IPS-15b (cell line): Measurements from ENCODE around the gene SCGB1D4.
"Not testable (repeated sequence)": the region's sequence is repeated elsewhere in the genome, so short reads cannot be mapped to it uniquely, and the experiment has no call there.

Experiments
- H3K27me3 ChIP-seq: one replicate; pipeline ENCODE4 v1.6.1; 2013; ENCODE audit warnings: low read length; ENCODE audit not compliant: control insufficient read depth, insufficient read depth
- H3K36me3 ChIP-seq: one replicate; pipeline ENCODE4 v1.6.1; 2013; ENCODE audit warnings: low read length; ENCODE audit not compliant: control insufficient read depth, insufficient read depth
- H3K4me1 ChIP-seq: one replicate; pipeline ENCODE4 v1.6.1; 2013; ENCODE audit warnings: mild to moderate bottlenecking, low read length; ENCODE audit not compliant: control insufficient read depth, insufficient read depth
- H3K4me3 ChIP-seq: one replicate; pipeline ENCODE4 v1.5.1; 2013; ENCODE audit warnings: low read depth, low read length
- H3K9ac ChIP-seq: one replicate; pipeline ENCODE4 v1.6.1; 2013; ENCODE audit warnings: low read depth, mild to moderate bottlenecking, low read length
- H3K9me3 ChIP-seq: one replicate; pipeline ENCODE4 v1.6.1; 2013; ENCODE audit warnings: mild to moderate bottlenecking, low read length; ENCODE audit not compliant: control insufficient read depth, insufficient read depth

The SCGB1D4 gene

GRCh38 chr11:62298975-62299374, at the start of gene SCGB1D4:
Gene SCGB1D4 (minus strand): TSS chr11:62299075. CDS start chr11:62299010, 65 bp downstream.
- Histone ChIP-seq H3K4me1 (no peaks in the 10 kb centered on the region), H3K27me3 (no peaks in the 10 kb centered on the region), H3K36me3 (no peaks in the 10 kb centered on the region), H3K9me3 (no peaks in the 10 kb centered on the region), H3K4me3 (no peak within 1 kb of the TSS), H3K9ac (no peak within 1 kb of the TSS)

- Histone ChIP-seq H3K9me3 (no peaks in the 10 kb centered on the region), H3K27me3 (no peaks in the 10 kb centered on the region), H3K4me1 (peaks cover 11% of the 10 kb centered on the region), H3K9ac (no peak overlapping the region), H3K4me3 (no peak overlapping the region), H3K36me3 (peaks cover 3% of the 10 kb centered on the region)
Observed at GRCh38 chr11:62345861-62346260, 47.0 kb upstream of the SCGB1D4 start.

- Histone ChIP-seq H3K4me1 (peaks cover 6% of the 10 kb centered on the region), H3K36me3 (peaks cover 3% of the 10 kb centered on the region), H3K9ac (no peak overlapping the region), H3K4me3 (no peak overlapping the region), H3K27me3 (no peaks in the 10 kb centered on the region), H3K9me3 (no peaks in the 10 kb centered on the region)
Observed at GRCh38 chr11:62344210-62344609, 45.3 kb upstream of the SCGB1D4 start.

GRCh38 chr11:62343646-62344190, 44.8 kb upstream of the SCGB1D4 start:
- not testable (repeated sequence) for H3K9ac ChIP-seq, H3K4me1 ChIP-seq, H3K36me3 ChIP-seq, H3K27me3 ChIP-seq, H3K4me3 ChIP-seq, H3K9me3 ChIP-seq

- Histone ChIP-seq H3K9me3 (no peaks in the 10 kb centered on the region), H3K9ac (no peak overlapping the region), H3K27me3 (peaks cover 1% of the 10 kb centered on the region), H3K4me1 (peaks cover 5% of the 10 kb centered on the region), H3K4me3 (no peak overlapping the region), H3K36me3 (peaks cover 3% of the 10 kb centered on the region)
Observed at GRCh38 chr11:62341588-62341987, 42.7 kb upstream of the SCGB1D4 start.

- peaks cover 3% of the 10 kb centered on the region for H3K36me3 ChIP-seq
- no peaks in the 10 kb centered on the region for H3K9me3 ChIP-seq
- peaks cover 12% of the 10 kb centered on the region for H3K27me3 ChIP-seq
- peaks cover 5% of the 10 kb centered on the region for H3K4me1 ChIP-seq
- no peak overlapping the region for H3K4me3 ChIP-seq
- H3K9ac ChIP-seq: no peak overlapping the region
Observed at GRCh38 chr11:62340269-62340901, 41.5 kb upstream of the SCGB1D4 start.

- Histone ChIP-seq H3K36me3 (no peaks in the 10 kb centered on the region), H3K9ac (no peak overlapping the region), H3K4me3 (peak overlapping the region; percentile 84), H3K27me3 (peaks cover 12% of the 10 kb centered on the region), H3K4me1 (peaks cover 5% of the 10 kb centered on the region), H3K9me3 (no peaks in the 10 kb centered on the region)
Observed at GRCh38 chr11:62338218-62338617, 39.3 kb upstream of the SCGB1D4 start.

- peak within 1 kb of the TSS; percentile 56 for H3K9ac ChIP-seq
- no peaks in the 10 kb centered on the region for H3K9me3 ChIP-seq
- H3K4me1 ChIP-seq: peaks cover 5% of the 10 kb centered on the region
- H3K27me3 ChIP-seq: peaks cover 12% of the 10 kb centered on the region
- H3K4me3 ChIP-seq: peak within 1 kb of the TSS; percentile 84
- no peaks in the 10 kb centered on the region for H3K36me3 ChIP-seq
Observed at GRCh38 chr11:62337303-62338181, 38.7 kb upstream of the SCGB1D4 start, which contains the start of gene ASRGL1. Gene ASRGL1 (plus strand): TSS chr11:62337448. CDS start chr11:62337978, 530 bp downstream.

- not testable (repeated sequence) for H3K9me3 ChIP-seq, H3K36me3 ChIP-seq, H3K4me1 ChIP-seq
- peak overlapping the region; percentile 84 for H3K4me3 ChIP-seq
- H3K9ac ChIP-seq: peak overlapping the region; percentile 20
- H3K27me3 ChIP-seq: peaks cover 12% of the 10 kb centered on the region
Observed at GRCh38 chr11:62336949-62337302, 38.1 kb upstream of the SCGB1D4 start.

- H3K4me3 ChIP-seq: no peak overlapping the region
- H3K27me3 ChIP-seq: peaks cover 12% of the 10 kb centered on the region
- no peaks in the 10 kb centered on the region for H3K4me1 ChIP-seq
- H3K36me3 ChIP-seq: no peaks in the 10 kb centered on the region
- H3K9me3 ChIP-seq: no peaks in the 10 kb centered on the region
- no peak overlapping the region for H3K9ac ChIP-seq
Observed at GRCh38 chr11:62333768-62334167, 34.9 kb upstream of the SCGB1D4 start.

- not testable (repeated sequence) for H3K4me3 ChIP-seq, H3K4me1 ChIP-seq, H3K9me3 ChIP-seq, H3K27me3 ChIP-seq, H3K9ac ChIP-seq, H3K36me3 ChIP-seq
Observed at GRCh38 chr11:62331264-62331663, 32.4 kb upstream of the SCGB1D4 start.

GRCh38 chr11:62327541-62327940, 28.7 kb upstream of the SCGB1D4 start:
- not testable (repeated sequence) for H3K4me3 ChIP-seq, H3K27me3 ChIP-seq, H3K4me1 ChIP-seq, H3K9ac ChIP-seq, H3K9me3 ChIP-seq, H3K36me3 ChIP-seq
